Suprapubic skin (tissue), 4 donors: ENCODE results near the gene MYL6B. TPM values are rescaled to one million over a fixed set of nuclear protein-coding genes. Genes with fewer than 3 reads are reported as not detected.

Source experiments
- DNase-seq, 2 donors: peaks; one replicate each; pipeline ENCODE4 v3.0.0-alpha.2; 2019; ENCODE audit warnings: low spot score in 2 of 2
- H3K27ac ChIP-seq: fragments of 200-600 bp; sonication (generic); one replicate; pipeline ENCODE4 v1.5.1; 2019
- H3K27me3 ChIP-seq: fragments of 200-600 bp; sonication (generic); one replicate; pipeline ENCODE4 v1.5.1; 2019
- H3K36me3 ChIP-seq: fragments of 200-600 bp; sonication (generic); one replicate; pipeline ENCODE4 v1.5.1; 2019
- H3K4me1 ChIP-seq: fragments of 200-600 bp; sonication (generic); one replicate; pipeline ENCODE4 v1.5.1; 2019
- H3K4me3 ChIP-seq: fragments of 200-600 bp; sonication (generic); one replicate; pipeline ENCODE4 v1.5.1; 2019; ENCODE audit warnings: mild to moderate bottlenecking
- H3K9me3 ChIP-seq: fragments of 200-600 bp; sonication (generic); one replicate; pipeline ENCODE4 v1.5.1; 2019
- CTCF ChIP-seq, 2 donors: fragments of 200-600 bp in 1 of 2; fragments of 450-650 bp in 1 of 2; sonication (generic) in 1 of 2; IDR thresholded peaks; one replicate each; pipeline ENCODE4 v1.5.1; 2016 to 2019; ENCODE audit warnings: antibody characterized with exemption in 2 of 2, mild to moderate bottlenecking in 1 of 2, moderate library complexity in 1 of 2
- EP300 ChIP-seq: sonication (generic); formaldehyde crosslinking; IDR thresholded peaks from one replicate; pipeline ENCODE4 v1.6.1; 2017; ENCODE audit warnings: antibody characterized with exemption
- POLR2A ChIP-seq, 2 donors: fragments of 450-650 bp; IDR thresholded peaks; one replicate each; pipeline ENCODE4 v1.6.1; 2017; ENCODE audit warnings: antibody characterized with exemption in 2 of 2, mild to moderate bottlenecking in 2 of 2, moderate library complexity in 2 of 2
- POLR2AphosphoS5 ChIP-seq, 3 donors: sonication (generic); formaldehyde crosslinking; IDR thresholded peaks; one replicate each; pipeline ENCODE4 v1.6.1; 2017; ENCODE audit warnings: antibody characterized with exemption in 3 of 3
- WGBS: methylation state at CpG from one replicate; pipeline ENCODE4 v1.1.5; 2018; 5-methylcytosine and 5-hydroxymethylcytosine counted together
- total RNA-seq, 4 donors: library from RNA; depleted of rRNA; stranded (reverse); fragments of >200 nt; gene quantifications; one replicate each; pipeline ENCODE4 v1.1.0, GENCODE V29; 2016

The MYL6B gene
- total RNA-seq, 4 donors from 2014 or later = 28.3 to 37.4 (median 28.5) TPM

DNA sequence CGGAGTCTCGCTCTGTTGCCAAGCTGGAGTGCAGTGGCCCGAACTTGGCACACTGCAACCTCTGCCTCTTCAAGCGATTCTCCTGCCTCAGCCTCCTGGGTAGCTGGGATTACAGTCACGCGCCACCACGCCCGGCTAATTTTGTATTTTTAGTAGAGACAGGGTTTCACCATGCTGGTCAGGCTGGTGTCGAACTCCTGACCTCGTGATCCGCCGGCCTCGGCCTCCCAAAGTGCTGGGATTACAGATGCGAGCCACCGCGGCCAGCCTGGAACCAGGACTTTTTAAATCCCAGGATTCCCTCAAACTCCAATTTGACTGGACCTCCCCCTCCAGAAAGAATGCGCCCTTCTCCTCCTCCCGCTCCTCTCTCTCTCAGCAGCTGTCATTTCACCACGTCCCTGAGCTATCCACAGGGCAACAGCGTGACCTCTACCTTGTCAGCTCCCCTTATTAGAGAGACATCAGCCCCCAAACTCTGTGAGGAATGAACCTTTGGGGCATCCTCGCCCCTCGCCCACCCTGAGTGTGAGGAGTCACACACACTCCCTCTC lies 22.4 kb upstream of the MYL6B start:
- 70% methylated on average over 22 of the region's 22 CpGs for WGBS
- no peak for DNase-seq
- Histone ChIP-seq H3K27ac (peak overlapping the region; percentile 17), H3K27me3 (no peaks in the 10 kb centered on the region), H3K4me1 (peaks cover 35% of the 10 kb centered on the region), H3K4me3 (peak overlapping the region; percentile 83), H3K36me3 (peaks cover 48% of the 10 kb centered on the region), H3K9me3 (no peaks in the 10 kb centered on the region)
- TF ChIP-seq POLR2A (IDR thresholded peaks at IDR 0.05) (no peak), CTCF (IDR thresholded peaks at IDR 0.05) (no peak), EP300 (no peak), POLR2AphosphoS5 (IDR thresholded peaks at IDR 0.05) (no peak)

- H3K4me3 ChIP-seq = no peak overlapping the region
- no peaks in the 10 kb centered on the region for H3K9me3 ChIP-seq
- H3K27me3 ChIP-seq = no peaks in the 10 kb centered on the region
- H3K4me1 ChIP-seq = peaks cover 28% of the 10 kb centered on the region
- TF ChIP-seq CTCF (IDR thresholded peaks at IDR 0.05) = no peak
- no peak for TF ChIP-seq POLR2AphosphoS5 (IDR thresholded peaks at IDR 0.05)
- TF ChIP-seq POLR2A (IDR thresholded peaks at IDR 0.05) = no peak
- TF ChIP-seq EP300 = no peak
- 80% methylated on average over 4 of the region's 4 CpGs for WGBS
- DNase-seq = no peak
- no peak overlapping the region for H3K27ac ChIP-seq
- H3K36me3 ChIP-seq = peaks cover 55% of the 10 kb centered on the region
These were observed 21.5 kb upstream of the MYL6B start for GRCh38 chr12:56130876-56131275.

- WGBS = 97% methylated on average over 6 of the region's 6 CpGs
- H3K27ac ChIP-seq = no peak overlapping the region
- H3K36me3 ChIP-seq = peaks cover 95% of the 10 kb centered on the region
- TF ChIP-seq CTCF (IDR thresholded peaks at IDR 0.05) = no peak
- no peak for TF ChIP-seq EP300
- no peak for TF ChIP-seq POLR2A (IDR thresholded peaks at IDR 0.05)
- no peak for TF ChIP-seq POLR2AphosphoS5 (IDR thresholded peaks at IDR 0.05)
- peaks cover 3% of the 10 kb centered on the region for H3K4me1 ChIP-seq
- DNase-seq = no peak
- H3K9me3 ChIP-seq = no peaks in the 10 kb centered on the region
- no peak overlapping the region for H3K4me3 ChIP-seq
- H3K27me3 ChIP-seq = no peaks in the 10 kb centered on the region
These were observed 17.5 kb upstream of the MYL6B start for GRCh38 chr12:56134897-56135296.

- peaks cover 99% of the 10 kb centered on the region for H3K36me3 ChIP-seq
- H3K27ac ChIP-seq = no peak overlapping the region
- 94% methylated on average over 14 of the region's 14 CpGs for WGBS
- TF ChIP-seq CTCF (IDR thresholded peaks at IDR 0.05) (no peak), EP300 (no peak)
- no peak overlapping the region for H3K4me3 ChIP-seq
- no peaks in the 10 kb centered on the region for H3K27me3 ChIP-seq
- no peaks in the 10 kb centered on the region for H3K4me1 ChIP-seq
- no peak for DNase-seq
- no peaks in the 10 kb centered on the region for H3K9me3 ChIP-seq
These were observed 14.4 kb upstream of the MYL6B start for GRCh38 chr12:56137853-56138571.

DNA sequence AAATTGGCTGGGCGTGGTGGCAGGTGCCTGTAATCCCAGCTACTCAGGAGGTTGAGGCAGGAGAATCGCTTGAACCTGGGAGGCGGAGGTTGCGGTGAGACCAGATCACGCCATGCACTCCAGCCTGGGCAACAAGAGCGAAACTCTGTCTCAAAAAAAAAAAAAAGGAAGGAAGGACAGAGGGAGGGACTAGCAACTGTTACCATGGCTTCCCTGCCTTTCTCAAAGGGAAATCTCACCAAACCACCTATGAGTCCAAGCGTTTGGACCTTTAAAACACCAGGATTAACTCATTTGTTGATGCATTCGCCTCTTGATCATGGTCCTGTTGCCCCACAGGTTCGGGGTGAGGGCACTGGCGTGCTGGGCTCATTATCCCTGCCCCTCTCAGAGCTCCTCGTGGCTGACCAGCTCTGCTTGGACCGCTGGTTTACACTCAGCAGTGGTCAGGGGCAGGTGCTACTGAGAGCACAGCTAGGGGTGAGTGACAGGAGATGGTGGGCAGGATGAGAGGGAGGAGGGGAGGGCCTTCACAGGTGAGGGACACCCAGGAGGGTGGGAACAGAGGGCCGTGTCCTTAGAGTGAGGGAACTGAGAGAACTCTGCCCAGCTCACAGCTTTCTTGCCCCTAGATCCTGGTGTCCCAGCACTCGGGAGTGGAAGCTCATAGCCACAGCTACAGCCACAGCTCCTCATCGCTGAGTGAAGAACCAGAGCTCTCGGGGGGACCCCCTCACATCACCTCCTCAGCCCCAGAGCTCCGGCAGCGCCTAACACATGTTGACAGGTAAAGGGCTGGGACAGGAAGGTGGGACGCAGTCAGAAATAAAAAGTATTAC lies 10.2 kb upstream of the MYL6B start:
- H3K9me3 ChIP-seq = no peaks in the 10 kb centered on the region
- peaks cover 80% of the 10 kb centered on the region for H3K36me3 ChIP-seq
- H3K4me1 ChIP-seq = peaks cover 8% of the 10 kb centered on the region
- no peak overlapping the region for H3K4me3 ChIP-seq
- DNase-seq = no peak
- no peak overlapping the region for H3K27ac ChIP-seq
- no peak for TF ChIP-seq POLR2A (IDR thresholded peaks at IDR 0.05)
- TF ChIP-seq EP300 = no peak
- TF ChIP-seq CTCF (IDR thresholded peaks at IDR 0.05) = no peak
- H3K27me3 ChIP-seq = no peaks in the 10 kb centered on the region
- WGBS = 91% methylated on average over 19 of the region's 19 CpGs
